ENCODE measurements around the gene GNG5. TPM values are rescaled to one million over a fixed set of nuclear protein-coding genes. Genes with fewer than 3 reads are reported as not detected.
"Not testable (repeated sequence)": the region's sequence is repeated elsewhere in the genome, so short reads cannot be mapped to it uniquely, and the experiment has no call there.

The GNG5 gene
- total RNA-seq, 1 experiment from 2014 or later: 229 TPM

DNA sequence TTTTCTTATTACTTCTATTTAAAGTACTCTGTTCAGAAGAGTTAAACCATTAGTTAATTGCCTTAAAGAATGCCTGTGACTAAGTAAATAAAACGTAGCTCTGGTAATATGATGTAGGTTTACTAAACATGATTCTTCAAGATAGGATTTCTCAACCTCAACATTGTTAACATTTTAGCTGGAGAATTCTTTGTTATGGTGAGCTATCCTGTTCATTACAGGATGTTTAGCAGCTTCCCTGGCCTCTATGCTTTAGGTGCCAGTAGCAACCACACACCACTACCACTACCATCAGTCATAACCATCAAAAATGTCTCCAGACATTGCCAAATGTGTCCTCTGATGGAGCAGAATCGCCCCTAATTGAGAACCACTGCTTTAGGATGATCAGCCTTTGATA, 16.6 kb downstream of the GNG5 start:
- no peak for DNase-seq (ENCODE audit: low read depth)

DNA sequence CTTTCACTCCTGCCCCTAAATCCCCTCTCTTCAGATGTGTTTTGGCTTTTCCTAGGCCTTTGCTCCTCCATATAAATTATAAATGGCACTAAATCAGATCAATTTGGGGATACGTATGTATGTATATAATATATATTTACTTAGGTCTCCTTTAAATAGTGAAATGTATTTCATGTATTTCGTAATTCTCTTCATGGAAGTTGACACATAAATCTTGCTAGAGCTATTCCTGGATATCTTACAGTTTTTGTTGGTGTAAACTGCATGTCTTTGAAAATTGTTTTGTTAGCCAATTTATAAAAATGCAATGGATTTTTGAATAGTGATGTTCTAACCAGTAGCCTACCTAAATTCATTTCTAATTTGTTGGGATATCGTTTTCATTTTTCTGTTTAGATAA, 18.3 kb downstream of the GNG5 start:
- DNase-seq (ENCODE audit: low read depth): no peak

DNA sequence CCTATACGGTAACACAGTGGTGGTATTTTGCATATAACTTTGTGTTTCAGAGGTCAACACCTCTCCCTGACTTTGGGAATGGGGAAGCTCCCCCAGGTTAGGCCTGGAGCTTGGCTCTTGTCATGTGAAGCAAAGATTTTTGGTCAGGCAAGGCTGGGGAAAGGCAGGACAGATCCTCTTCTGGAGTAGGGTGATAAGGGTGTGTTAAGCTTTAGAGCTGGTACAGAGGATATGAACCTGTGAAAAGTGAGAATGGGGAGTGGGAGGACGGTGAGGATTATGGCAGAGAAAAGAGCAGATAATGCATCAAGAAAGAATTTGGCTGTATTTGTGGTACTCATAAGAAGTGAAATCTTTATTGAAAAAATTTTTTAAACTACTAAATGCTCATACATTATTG, 25.1 kb downstream of the GNG5 start:
- no peak for DNase-seq (ENCODE audit: low read depth)

DNA sequence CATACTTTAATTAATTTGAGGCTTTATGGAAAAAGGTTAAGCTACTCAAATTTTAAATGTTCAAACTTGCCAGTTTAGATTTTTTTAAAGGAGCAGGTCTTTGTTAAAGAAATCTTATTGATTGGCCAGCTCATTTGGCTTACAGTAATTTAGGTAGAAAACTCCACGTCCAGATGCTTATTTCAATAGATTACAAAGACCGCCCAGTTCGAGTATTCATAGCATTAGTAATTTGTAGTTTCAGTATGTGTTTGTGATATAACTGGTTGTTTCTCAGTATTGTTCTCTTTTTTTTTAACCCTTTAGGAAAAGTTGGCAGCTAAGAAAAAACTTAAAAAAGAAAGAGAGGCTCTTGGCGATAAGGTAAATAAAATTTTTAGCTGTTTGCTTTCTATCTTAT, 25.7 kb downstream of the GNG5 start:
- no peak for DNase-seq (ENCODE audit: low read depth)

DNA sequence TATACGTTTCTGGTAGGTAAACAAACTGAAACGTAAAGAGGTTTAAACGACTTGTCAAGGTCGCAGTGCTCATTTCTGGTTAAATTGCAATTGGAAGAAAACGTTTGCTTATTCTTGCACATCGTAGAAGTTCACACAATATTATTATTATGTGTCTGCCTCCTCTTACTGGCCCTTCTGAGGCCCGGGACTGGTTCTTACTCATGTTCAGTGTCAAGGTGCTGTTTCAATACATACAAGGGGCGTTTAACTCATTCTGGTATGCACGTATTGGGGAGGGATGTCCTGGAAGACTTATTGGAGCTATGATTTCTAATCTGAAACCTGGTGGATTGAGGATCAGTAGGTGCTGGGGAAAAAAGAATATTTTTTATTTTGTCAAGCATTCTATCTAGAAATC, 26.4 kb downstream of the GNG5 start:
- DNase-seq (ENCODE audit: low read depth): peak; percentile 20

DNA sequence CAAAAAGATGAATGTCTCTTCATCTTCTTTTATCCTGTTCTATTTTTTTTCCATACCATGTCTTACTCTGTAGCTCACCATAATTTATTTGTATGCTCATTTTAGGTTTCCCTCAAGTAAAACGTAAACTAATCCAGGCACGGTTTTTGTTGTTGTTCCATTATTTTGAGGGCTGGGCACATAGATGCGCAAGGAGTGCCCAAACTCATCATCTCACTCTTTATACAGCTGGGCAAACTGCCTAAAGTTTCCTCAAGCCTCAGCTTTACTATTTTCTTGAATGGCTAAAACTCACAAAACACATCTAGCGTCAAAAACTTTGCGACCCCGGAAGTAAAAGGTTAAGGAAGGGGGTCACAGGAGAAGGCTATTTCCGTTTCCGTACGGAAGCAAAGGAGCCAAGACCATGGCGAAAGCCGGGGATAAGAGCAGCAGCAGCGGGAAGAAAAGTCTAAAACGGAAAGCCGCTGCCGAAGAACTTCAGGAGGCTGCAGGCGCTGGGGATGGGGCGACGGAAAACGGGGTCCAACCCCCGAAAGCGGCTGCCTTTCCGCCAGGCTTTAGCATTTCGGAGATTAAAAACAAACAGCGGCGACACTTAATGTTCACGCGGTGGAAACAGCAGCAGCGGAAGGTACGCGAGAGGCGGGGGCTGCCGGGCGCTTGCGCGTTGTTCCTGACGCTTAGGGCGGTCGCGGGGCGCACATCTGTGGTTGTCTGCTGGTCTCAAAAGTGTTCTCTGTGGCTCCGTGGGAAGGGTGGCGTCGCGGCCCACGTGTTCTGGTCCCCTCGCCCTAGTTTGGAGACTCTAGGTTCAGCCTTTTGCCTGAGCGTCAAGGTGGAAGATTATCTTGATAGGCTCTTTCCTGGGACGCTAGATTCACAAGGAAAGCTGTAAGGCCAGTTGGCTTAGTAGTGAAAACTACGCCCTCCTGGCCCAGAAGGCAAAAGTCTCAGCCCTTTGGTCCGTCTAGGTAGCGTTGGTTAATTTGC, 27.2 kb downstream of the GNG5 start, which contains the start of gene RPF1:
TSS of gene RPF1 (plus strand) at position 391 of the 993 bp plus-strand sequence. CDS start at position 407, 16 bp downstream.
- DNase-seq (ENCODE audit: low read depth): peak; percentile 91

DNA sequence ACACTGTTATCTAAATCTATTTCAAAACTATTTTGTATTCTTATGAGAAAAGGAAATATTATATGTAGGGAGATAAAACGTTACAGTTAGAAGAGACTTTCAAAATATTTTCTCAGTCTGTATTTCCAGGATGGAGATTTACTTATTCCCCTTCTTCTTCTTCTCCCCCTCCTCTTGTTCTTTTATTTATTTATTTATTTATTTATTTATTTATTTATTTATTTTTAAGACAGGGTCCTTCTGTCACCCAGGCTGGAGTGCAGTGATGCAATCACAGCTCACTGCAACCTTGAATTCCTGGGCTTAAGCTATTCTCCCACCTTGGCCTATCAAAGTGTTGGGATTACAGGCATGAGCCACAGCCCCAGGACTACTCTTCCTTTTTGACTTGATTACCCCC, 30.2 kb downstream of the GNG5 start:
- no peak for DNase-seq (ENCODE audit: low read depth)

DNA sequence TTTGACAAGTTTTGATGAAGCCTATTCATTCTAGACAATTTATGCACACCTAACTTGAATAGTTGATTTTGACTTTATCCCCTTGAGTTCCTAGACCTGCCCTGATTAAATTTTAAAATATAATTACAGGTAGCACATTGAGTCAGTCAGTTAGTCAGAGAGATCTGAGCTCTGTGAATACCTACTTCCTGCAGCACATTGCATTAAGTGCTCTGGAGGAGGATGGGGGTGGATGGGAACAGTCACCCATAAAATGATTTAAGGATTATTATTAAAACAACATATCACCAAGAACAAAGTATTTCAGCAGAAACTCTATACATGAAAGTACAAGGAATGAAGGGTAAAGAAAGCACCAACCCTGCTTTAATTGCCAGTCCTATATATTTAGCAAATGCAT, 39.1 kb downstream of the GNG5 start:
- no peak for DNase-seq (ENCODE audit: low read depth)

DNA sequence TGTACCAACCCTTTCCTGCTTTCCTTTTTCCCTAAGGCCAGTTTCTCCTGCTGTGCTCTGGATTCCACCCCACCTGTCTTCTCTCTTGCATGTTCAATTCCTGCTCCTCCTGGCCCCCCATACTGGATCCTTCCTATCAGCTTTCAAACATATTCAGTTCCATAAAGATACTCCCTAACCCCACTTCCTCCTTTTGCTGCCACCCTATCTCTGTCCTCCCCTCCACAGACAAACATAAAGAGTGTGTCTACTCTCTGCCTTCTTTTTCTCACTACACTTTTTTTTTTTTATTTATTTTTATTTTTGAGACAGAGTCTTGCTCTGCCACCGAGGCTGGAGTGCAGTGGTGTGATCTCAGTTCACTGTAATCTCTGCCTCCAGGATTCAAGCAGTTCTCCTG, 44.3 kb downstream of the GNG5 start:
- no peak for DNase-seq (ENCODE audit: low read depth)

DNA sequence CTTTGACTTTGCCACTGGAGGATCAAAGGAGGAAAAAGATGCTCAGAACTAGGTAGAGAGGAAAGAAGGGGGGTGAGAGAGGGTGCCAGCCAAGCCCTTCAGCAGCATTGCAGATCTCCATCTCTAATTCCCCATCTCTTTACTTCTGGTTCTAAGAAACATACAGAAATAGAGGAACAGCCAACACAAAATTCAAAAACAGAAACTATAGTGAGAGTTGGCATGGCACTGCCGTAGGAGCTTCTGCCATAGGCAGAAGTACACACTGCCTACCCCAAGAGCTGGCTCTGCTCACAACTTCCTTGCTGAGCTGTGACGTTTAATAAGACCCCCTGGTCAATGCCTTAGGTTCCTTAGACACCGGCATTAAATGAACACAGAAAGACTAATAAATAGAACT, 53.9 kb downstream of the GNG5 start:
- DNase-seq (ENCODE audit: low read depth): no peak

DNA sequence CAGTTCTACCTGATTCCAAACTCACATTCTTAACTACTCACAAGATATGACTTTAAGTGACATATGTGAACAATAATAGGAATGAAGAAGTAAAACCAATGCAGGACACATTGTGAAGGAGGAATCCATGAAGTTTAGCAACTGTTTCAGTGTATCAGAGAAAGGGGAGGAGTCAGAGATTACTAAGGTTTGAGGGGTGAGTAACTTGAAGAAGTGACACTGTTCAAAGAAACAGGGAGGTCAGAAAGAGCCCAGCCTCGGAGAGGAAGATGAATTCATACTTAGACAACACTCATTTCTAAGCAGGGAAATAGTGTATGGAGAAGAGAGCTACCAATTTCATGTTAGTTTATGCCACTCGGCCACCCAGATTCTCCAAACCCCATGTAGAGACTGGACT, 55.5 kb downstream of the GNG5 start:
- no peak for DNase-seq (ENCODE audit: low read depth)

DNA sequence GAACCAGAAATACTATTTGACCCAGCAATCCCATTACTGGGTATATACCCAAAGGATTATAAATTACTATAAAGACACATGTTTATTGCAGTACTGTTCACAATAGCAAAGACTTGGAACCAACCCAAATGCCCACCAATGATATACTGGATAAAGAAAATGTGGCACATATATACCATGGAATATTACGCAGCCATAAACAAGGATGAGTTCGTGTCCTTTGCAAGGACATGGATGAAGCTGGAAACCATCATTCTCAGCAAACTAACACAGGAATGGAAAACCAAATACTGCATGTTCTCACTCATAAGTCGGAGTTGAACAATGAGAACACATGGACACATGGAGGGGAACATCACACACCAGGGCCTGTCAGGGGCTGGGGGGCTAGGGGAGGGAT, 57.7 kb downstream of the GNG5 start:
- DNase-seq (ENCODE audit: low read depth): not testable (repeated sequence)

Other genes with a start within 250 kb of the GNG5 start
- gene SAMD13, start 204.9 kb downstream of the GNG5 start, total RNA-seq (2014; rRNA removed; shearing (Covaris generic)): 0.20 and 2.3 TPM in 2 replicates
- gene DNASE2B, start 108.1 kb downstream of the GNG5 start, total RNA-seq (2014; rRNA removed; shearing (Covaris generic)): not detected in 2 replicates
- gene RPF1, start 27.3 kb downstream of the GNG5 start, total RNA-seq (2014; rRNA removed; shearing (Covaris generic)): 80.6 and 89.7 TPM in 2 replicates
- gene SPATA1, start 195 bp downstream of the GNG5 start, total RNA-seq (2014; rRNA removed; shearing (Covaris generic)): 0.30 TPM in 1 of 2 replicates, not detected in the other
- gene CTBS, start 67.9 kb upstream of the GNG5 start, total RNA-seq (2014; rRNA removed; shearing (Covaris generic)): 28.4 and 40.2 TPM in 2 replicates
- gene SSX2IP, start 183.9 kb upstream of the GNG5 start, total RNA-seq (2014; rRNA removed; shearing (Covaris generic)): 41.3 and 45.5 TPM in 2 replicates